HEK293T (cell line): Measurements from ENCODE around the gene ENG.
"Not testable (repeated sequence)": the region's sequence is repeated elsewhere in the genome, so short reads cannot be mapped to it uniquely, and the experiment has no call there.

Source experiments
- CTCF ChIA-PET: fragments of 350-600 bp; formaldehyde crosslinking; extraction: SDS; loops from one replicate; lab custom pipeline; 2021; ENCODE audit warnings: antibody characterized with exemption, inconsistent platforms; lab: Yijun Ruan, JAX
- POLR2A ChIA-PET: fragments of 350-600 bp; formaldehyde crosslinking; extraction: SDS; loops from one replicate; lab custom pipeline; 2020; ENCODE audit warnings: antibody characterized with exemption, inconsistent platforms; lab: Yijun Ruan, JAX
- DNase-seq: peaks from one replicate; pipeline ENCODE4 v3.0.0; 2012; ENCODE audit warnings: mixed read lengths; ENCODE audit errors: extremely low spot score
- ARNT ChIP-seq: fragments of 450-650 bp; IDR thresholded peaks from 2 replicates; pipeline ENCODE4 v1.6.1; 2017; ENCODE audit warnings: mild to moderate bottlenecking
- BHLHE40 ChIP-seq: fragments of 450-650 bp; IDR thresholded peaks from 2 replicates; pipeline ENCODE4 v1.6.1; 2016; ENCODE audit warnings: mild to moderate bottlenecking, moderate library complexity, borderline replicate concordance
- CTBP1 ChIP-seq: fragments of 450-650 bp; IDR thresholded peaks from 2 replicates; pipeline ENCODE4 v1.6.1; 2016; ENCODE audit warnings: borderline replicate concordance
- ELF4 ChIP-seq: fragments of 450-650 bp; IDR thresholded peaks from 2 replicates; pipeline ENCODE4 v1.6.1; 2017; ENCODE audit warnings: antibody characterized with exemption
- FOXA1 ChIP-seq: fragments of 450-650 bp; IDR thresholded peaks from 2 replicates; pipeline ENCODE4 v1.6.1; 2016; ENCODE audit warnings: mild to moderate bottlenecking
- FOXK2 ChIP-seq: fragments of 450-650 bp; IDR thresholded peaks from 2 replicates; pipeline ENCODE4 v1.6.1; 2016; ENCODE audit warnings: mild to moderate bottlenecking
- FOXM1 ChIP-seq: fragments of 450-650 bp; IDR thresholded peaks from 2 replicates; pipeline ENCODE4 v1.6.1; 2017; ENCODE audit warnings: mild to moderate bottlenecking, borderline replicate concordance
- HDGF ChIP-seq: fragments of 450-650 bp; IDR thresholded peaks from 2 replicates; pipeline ENCODE4 v1.6.1; 2017; ENCODE audit warnings: antibody characterized with exemption, borderline replicate concordance
- L3MBTL2 ChIP-seq: fragments of 450-650 bp; conservative IDR thresholded peaks from 2 replicates; pipeline ENCODE4 v1.6.1; 2016; ENCODE audit warnings: mild to moderate bottlenecking
- LEF1 ChIP-seq: fragments of 450-650 bp; IDR thresholded peaks from 2 replicates; pipeline ENCODE4 v1.6.1; 2017; ENCODE audit warnings: mild to moderate bottlenecking, borderline replicate concordance
- NFRKB ChIP-seq: fragments of 450-650 bp; IDR thresholded peaks from 2 replicates; pipeline ENCODE4 v1.6.1; 2016; ENCODE audit warnings: mild to moderate bottlenecking, moderate library complexity
- SP1 ChIP-seq: fragments of 450-650 bp; IDR thresholded peaks from 2 replicates; pipeline ENCODE4 v1.6.1; 2017
- SUZ12 ChIP-seq: fragments of 450-650 bp; IDR thresholded peaks from 2 replicates; pipeline ENCODE4 v1.6.1; 2016; ENCODE audit warnings: mild to moderate bottlenecking
- TARDBP ChIP-seq: fragments of 450-650 bp; IDR thresholded peaks from 2 replicates; pipeline ENCODE4 v1.6.1; 2016
- ZNF384 ChIP-seq: fragments of 450-650 bp; IDR thresholded peaks from 2 replicates; pipeline ENCODE4 v1.6.1; 2016
- TF ChIP-seq, protein P1 (sequence below): fragments of 450-650 bp; IDR thresholded peaks from 2 replicates; pipeline ENCODE4 v1.6.1; 2016

The ENG gene

DNA sequence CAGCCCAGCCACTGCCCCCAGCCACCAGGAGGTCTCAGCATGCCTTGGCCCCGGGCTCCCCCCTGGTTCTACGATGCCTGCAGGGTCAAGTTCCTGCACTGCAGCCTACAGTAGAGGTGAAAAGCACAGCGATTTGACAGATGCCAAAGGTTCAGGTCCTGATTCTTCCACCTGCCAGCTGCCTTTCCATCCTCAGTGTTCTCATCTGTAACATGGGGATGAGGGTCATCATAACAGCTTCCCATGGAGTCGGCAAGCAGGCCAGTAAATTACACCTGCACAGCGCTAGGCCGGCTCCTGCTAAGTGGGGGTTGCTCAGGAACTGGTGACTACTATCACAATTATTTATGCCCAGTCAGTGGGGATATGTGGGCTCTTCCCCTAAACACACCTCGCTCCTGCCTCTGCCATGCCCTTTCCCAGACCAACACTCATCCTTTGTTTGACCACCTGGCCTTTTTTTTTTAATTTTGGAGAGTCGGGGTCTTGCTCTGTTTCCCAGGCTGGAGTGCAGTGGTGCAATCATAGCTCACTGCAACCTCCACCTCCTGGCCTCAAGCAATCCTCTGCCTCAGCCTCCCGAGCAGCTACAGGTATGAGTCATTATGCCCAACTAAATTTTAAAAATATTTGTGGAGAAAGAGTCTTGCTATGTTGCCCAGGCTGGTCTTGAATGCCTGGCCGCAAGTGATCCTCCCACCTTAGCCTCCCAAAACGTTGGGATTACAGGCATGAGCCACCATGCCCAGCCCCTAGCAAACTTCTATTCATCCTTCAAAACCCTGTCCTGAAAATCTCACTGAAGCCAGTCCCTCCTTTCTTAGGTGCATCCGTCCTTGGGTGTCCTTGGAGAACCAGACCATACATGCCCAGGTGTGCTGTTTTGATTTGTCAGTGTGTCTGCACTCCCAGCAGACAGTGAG lies 6.4 kb downstream of the ENG start:
- no peak for DNase-seq
- ChIA-PET CTCF (no interaction called here), POLR2A (no interaction called here)

DNA sequence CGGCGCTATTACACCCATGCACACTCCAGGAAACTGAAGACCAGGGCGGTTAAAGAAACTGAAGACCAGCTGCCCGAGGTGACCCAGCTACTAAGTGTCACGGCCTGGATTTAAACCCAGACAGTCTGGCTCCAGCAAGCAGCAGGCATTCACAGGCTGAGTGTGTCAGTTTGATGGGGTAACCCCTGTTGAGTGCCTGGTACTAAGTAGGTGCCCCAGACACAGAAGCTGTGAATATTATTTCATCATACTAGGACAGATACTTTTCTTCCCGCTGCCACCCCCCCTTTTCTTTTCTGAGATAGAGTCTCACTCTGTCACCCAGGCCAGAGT lies 7.3 kb downstream of the ENG start:
- no peak for DNase-seq
- POLR2A ChIA-PET = no interaction called here
- CTCF ChIA-PET = no interaction called here
- TF ChIP-seq SUZ12 = no peak
- no peak for TF ChIP-seq L3MBTL2
- TF ChIP-seq NFRKB = no peak
- no peak for TF ChIP-seq TARDBP
- no peak for TF ChIP-seq SP1
- no peak for TF ChIP-seq ARNT
- TF ChIP-seq, protein P1, sequence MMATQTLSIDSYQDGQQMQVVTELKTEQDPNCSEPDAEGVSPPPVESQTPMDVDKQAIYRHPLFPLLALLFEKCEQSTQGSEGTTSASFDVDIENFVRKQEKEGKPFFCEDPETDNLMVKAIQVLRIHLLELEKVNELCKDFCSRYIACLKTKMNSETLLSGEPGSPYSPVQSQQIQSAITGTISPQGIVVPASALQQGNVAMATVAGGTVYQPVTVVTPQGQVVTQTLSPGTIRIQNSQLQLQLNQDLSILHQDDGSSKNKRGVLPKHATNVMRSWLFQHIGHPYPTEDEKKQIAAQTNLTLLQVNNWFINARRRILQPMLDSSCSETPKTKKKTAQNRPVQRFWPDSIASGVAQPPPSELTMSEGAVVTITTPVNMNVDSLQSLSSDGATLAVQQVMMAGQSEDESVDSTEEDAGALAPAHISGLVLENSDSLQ = no peak
- TF ChIP-seq ZNF384 = no peak
- no peak for TF ChIP-seq FOXA1
- TF ChIP-seq BHLHE40 = no peak
- TF ChIP-seq LEF1 = no peak
- no peak for TF ChIP-seq FOXK2
- no peak for TF ChIP-seq HDGF
- TF ChIP-seq FOXM1 = no peak
- no peak for TF ChIP-seq CTBP1
- TF ChIP-seq ELF4 = no peak

More for the DNA sequence above, 6.4 kb downstream of the ENG start:
- TF ChIP-seq SP1 (no peak), TARDBP (no peak), CTBP1 (no peak), BHLHE40 (no peak), HDGF (no peak), NFRKB (no peak), FOXM1 (no peak), ARNT (no peak), ELF4 (no peak), FOXA1 (no peak), SUZ12 (no peak), ZNF384 (no peak), LEF1 (no peak), FOXK2 (no peak), L3MBTL2 (no peak)
- TF ChIP-seq, protein P1 = no peak

DNA sequence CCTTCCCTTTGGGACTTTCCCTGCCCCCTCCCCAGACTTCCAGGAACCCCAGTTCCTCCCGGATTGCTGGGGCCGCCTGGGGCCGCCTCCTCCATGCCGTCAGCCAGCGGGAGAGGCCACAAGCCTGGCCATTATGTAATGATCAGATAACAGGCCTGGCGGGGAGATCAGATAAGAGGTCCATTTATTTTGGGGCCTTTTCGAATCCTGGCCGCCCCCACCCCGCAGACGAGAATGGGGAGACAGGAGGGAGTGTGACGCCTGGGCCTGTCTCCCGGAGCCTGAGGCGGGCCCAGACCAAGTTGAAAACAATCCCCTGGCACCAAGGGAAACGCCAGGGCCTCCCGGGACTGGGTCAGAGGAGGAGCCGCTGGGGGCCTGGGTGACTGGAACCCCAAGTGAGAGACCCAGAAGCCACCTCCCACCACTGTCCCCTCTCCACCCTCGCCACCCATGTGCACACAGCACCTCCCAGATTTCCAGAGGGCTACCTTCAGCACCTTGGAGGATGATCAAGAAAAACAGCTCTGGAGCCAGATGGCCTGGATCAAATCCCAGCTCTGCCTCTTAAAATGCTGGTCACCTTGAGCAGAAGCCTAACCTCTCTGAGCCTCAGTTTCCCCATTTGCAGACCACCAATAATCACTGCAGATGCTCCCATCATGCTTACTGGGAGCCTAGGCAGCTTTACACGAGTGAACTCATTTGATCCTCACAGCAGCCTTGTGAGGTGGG lies 7.8 kb downstream of the ENG start:
- TF ChIP-seq FOXA1 = no peak
- TF ChIP-seq BHLHE40 = no peak
- TF ChIP-seq SUZ12 = no peak
- no peak for TF ChIP-seq ZNF384
- no peak for TF ChIP-seq HDGF
- CTCF ChIA-PET = no interaction called here
- no peak for DNase-seq
- POLR2A ChIA-PET = no interaction called here

DNA sequence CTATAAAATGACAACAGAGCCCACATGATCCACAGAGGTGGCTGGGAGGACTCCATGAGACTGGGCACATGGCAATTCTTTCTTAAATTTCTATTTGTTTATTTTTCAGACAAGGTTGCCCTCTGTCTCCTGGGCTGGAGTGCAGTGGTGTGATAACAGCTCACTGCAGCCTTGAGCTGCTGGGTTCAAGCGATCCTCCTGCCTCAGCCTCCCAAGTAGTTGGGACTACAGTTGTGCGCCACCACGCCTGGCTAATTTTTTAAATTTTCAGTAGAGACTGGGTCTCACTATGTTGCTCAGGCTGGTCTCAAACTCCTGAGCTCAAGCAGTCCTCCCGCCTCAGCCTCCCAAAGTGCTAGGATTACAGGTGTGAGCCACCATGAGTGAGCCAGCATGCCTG lies 8.8 kb downstream of the ENG start:
- CTCF ChIA-PET = not testable (repeated sequence)

DNA sequence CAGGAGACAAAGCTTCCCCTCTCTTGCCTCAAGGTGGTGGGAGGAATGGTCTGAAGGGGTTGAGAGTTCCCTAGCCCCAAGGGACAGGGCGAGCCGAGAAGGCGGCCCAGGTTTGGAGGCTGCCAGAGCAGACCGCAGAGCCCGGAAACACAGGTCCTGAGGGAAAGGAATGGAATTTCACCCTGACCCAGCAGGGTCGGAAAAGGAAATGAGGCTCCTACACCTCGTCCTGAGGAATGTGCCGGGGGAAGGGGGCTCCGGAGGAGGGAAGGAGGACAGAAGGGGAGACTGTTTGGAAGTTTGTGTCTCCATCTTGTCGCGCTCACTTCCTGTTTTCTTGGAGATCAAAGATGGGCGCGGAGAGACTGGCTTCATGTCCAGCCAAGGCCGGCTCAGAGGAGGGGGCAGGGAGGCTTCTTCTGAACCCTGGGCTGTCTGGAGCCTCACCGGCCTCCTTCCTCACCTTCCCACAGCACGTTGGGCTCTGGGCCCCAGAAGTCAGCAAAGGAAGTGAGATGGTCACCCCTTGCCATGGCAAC lies 9.6 kb downstream of the ENG start:
- DNase-seq = no peak
- TF ChIP-seq LEF1 (no peak), NFRKB (no peak), ZNF384 (no peak), HDGF (no peak), ARNT (no peak), FOXA1 (no peak), SP1 (no peak), ELF4 (no peak), SUZ12 (no peak), BHLHE40 (no peak), CTBP1 (no peak), L3MBTL2 (no peak), TARDBP (no peak), FOXM1 (no peak), FOXK2 (no peak)
- TF ChIP-seq, protein P1 = no peak
- ChIA-PET POLR2A (no interaction called here), CTCF (interaction anchor here (1.2 kb wide), 1 partner anchor 110 kb away, joined by 3 read pairs; the partner anchor contains the start of gene TOR2A)

More for the DNA sequence above, 8.8 kb downstream of the ENG start:
- DNase-seq, POLR2A ChIA-PET: not testable (repeated sequence)
